Measurements from ENCODE around the gene AEBP1.

AEBP1 gene

DNA sequence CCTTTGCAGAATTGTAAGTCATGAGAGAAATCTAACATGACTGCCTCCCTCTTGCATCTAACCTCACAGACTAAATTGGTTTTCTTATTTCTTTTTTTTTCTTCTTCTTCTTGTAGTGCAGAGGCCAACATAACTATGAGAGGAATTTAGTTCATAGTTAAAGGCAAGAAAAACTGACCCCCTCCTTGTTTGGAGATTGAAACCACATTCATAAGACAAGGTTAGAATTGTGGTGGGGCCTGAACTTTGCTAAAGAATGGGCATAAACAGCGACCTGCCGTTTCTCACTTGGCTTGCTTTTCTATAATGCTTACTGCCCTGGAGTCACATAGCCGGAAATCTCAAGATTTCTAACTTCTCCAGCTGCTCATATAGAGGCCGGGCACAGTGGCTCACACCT lies 19.4 kb upstream of the AEBP1 start:
- no peak for DNase-seq (ENCODE audit: low read depth in 2 of 2)

DNA sequence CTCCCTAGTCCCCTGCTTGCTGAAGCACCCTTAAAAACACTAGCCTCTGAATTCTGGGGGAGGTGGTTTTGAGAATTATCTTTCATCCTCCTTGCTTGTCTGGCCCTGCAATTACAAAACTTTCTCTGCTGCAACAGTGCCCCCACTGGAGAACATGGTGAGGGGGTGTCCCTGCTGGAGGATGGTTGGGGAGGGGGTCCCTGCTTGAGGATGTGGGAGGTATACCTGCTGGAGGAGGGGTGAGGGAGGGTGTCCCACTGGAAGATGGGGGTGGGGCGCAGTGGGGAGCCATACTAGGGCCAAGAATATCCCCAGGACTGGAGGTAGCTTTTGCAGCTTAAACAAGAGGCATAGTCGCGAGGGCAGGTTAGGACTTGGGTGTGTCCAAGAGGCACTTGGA lies 18.6 kb upstream of the AEBP1 start:
- DNase-seq (ENCODE audit: low read depth in 2 of 2): no peak

DNA sequence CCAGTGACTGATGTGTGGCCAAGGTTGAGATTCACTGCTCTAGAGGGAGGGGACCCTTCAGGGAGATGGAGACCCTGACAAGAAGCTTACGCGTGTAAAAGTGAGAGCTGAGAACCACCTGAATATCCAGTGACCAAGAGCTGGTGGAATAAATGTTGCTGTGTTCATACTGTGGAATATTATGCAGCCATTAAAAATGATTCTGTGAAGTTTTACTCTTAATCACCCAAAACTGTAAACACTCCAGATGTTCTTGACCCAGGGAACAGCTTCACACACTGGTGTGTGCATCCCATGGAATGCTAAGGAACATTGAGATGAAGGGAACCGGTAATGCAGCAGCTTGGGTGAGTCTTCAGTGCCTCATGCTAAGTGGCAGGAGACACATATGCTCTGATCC lies 17.5 kb upstream of the AEBP1 start:
- no peak for DNase-seq (ENCODE audit: low read depth in 2 of 2)

DNA sequence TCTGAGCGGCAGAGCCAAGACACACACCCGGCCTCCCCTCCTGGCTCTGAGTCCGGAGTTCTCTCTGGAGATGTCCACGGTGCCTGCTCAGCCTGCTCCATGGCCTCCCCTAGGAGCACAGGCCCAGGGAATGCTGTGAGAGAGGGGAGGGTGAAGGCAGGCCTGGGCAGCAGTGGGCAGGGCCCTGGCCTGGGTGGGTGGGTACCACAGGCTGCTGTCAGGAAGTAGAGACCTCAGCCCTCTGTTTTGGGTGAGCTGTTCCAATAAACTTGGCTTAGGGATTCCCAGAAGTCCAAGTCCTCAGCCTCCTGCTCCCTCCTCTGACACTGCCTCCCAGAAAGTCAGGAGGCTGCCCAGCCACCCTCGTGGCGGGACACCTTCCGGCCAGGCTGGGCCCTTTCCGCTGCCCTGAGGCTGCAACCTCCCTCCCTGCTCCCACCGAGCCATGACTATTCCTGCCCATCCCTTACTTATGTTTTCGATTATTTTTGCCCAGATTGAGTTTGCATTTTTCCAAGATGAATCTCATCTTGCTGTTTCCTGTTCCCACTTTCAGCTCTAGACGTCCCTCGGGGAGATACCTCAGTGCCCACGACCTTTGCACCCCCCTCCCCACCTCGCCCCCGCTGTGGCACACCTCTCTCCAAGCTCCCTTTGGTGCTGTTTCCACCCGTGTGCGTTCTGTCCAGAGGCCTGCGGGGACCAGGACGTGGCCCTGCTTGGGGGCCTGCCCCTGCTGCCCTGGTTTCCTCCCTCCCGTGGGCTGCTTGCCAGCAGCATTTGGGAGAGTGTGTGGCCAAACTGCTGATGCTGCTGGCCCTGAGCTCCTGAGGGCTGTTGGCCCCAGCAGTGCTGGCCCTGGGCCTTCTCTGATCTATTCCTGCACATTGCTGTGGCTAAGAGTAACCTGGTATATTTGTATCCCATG lies 16.0 kb upstream of the AEBP1 start:
- no peak for DNase-seq (ENCODE audit: low read depth in 2 of 2)

DNA sequence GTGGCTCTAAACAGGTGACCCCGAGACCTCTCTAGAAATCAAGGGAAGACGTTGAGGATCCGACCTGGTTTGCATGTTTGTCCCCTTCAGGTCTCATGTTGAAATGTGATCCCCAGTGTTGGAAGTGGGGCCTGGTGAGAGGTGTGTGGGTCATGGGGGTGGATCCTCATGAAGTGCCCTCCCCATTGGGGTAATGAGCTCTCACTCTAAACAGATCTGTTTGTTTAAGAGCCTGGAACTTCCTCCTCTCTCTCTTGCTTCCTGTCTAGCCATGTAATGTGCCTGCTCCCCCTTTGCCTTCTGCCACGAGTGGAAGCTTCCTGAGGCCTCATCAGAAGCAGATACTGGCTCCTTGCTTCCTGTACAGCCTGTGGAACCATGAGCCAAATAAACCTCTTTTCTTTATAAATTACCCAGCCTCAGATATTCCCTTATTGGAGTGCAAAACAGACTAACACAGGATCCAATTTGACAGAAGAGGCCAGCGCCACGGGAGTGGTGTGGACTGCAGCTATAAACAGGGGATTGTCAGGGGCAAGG lies 11.0 kb upstream of the AEBP1 start:
- no peak for DNase-seq (ENCODE audit: low read depth in 2 of 2)

DNA sequence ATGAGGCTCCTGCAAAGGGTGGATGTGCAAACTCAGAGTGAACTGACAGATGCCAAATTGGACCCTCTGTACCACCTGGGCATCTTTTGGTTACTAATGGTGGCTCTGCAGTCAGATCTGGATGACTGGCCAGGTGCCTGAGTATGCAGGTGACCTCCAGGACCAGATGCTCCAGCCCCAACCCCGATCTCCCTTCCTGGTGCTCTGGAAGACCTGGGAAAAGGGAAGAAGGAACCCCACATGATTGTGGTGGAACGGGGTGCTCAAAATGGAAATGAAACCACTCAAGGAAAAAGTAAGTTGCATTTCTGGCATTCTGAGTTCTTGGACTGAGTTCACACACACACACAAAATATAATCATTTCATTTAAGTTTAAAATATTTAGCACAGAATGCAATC lies 9.8 kb upstream of the AEBP1 start:
- no peak for DNase-seq (ENCODE audit: low read depth in 2 of 2)

DNA sequence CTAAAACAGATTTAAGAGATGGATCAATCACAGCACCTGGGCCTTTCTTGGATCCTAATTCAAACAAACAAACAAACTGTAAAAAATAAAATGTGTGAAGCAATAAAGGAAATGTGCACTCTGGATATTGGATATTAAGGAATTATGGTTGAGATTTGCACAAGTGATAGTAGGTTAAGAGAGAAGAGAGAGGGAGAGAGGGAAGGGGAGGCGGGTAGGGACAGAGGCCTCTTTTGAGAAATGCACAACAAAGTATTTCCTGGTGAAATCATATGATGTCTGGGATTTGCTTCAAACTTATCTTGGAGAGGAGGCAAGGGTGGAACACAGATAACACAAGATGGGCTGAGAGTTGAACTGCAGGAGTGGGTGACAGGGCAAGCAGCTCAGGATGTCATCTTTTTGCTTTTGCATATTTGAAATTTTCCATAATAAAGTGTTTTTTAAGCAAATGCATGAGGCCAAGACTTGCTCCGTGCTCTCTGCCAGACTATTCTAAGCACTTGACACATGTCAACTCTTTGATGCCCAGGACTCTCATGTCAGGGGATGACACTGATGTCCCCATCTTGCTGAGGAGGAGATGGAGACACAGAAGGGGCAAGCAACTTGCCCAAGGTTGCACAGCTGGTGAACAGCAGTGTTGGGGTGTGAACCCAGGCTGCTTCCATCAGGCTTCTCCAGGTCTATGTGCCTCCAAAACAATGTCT lies 9.1 kb upstream of the AEBP1 start:
- DNase-seq (ENCODE audit: low read depth in 2 of 2): no peak

DNA sequence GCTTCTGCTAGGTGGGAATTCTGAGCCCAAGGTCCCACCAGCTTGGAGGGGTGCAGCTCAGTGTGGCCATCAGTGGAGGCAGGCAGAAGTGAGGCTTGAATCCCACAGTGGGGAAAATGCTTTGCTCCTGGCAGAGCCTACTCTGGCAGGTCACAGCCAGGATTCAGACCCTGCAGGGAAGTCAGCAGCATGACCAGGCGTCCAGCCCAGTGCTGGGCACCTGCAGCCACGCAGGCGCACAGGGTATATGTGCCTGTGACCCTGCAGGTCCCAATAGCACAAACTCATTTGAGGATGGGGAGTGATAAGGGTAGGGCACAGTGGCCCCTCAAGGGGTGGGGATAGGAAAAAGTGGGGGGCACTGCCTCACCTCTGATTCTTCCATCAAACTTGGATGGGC lies 8.4 kb upstream of the AEBP1 start:
- no peak for DNase-seq (ENCODE audit: low read depth in 2 of 2)

DNA sequence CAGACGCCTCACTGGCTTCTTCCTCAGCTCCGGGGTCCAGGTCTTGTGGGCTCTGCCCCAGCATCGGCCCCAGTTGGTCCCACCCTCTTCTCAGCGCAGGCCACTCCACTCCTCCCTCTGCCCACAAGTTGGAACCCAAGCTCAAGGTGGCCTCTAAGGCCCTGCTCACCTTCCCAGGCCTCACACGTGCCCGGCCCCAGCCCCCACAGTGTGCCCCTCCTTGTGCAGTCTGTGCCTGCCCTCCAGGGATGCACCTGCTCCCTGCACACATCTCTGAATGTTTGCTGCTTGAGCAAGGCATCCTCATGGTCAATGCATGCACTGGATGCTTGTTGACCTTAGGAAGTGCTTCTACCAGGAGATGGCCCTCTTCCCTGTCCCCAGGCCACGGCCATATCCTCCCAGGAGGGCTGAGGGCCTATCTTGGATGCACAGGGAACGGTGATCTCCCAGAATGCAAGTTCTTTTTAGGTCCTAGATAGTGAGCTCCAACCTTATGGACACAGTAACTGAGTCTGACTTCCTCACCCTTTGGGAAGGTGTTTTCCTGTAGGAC lies 7.7 kb upstream of the AEBP1 start:
- DNase-seq (ENCODE audit: low read depth in 2 of 2): no peak

DNA sequence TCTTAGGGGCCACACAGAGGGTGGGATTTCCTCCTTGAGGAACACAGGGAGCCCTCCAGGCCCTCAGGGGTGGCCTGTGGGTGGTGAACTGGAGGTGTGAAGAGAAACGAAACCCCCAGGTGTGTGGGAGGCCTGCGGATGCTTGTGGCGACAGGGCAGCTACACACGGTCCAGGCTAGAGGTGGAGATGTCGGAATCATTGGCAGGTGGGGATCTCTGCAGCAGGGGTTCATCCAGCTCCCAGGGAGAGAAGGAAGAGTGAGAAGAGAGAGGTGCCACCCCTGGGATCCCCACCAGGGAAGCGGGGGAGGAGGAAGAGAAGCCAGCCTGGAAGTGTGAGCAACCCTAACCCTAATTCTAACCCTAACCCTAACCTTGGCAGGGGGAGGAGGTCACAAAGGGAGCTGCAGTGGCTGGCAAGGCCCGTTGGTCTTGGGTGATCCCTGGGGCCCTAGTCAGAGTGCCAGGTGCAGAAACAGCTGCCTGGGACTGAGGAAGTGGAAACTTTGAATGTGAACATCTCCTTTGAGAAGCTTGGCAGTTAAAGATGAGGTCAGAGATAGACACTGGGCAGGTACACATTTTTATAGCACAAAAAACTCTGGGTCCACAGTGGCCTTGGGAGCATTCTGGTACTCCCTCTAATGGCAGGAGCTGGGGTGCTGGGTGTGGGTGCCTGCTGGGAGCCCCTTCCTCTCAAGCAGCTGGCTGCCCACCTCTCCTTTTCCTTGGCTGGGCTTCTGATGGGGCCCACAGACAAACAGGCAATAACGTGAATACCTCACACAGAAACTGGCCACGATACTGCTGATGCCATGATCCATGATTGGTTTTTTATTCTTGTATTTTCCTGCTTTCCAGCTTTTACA lies 6.8 kb upstream of the AEBP1 start:
- no peak for DNase-seq (ENCODE audit: low read depth in 2 of 2)

DNA sequence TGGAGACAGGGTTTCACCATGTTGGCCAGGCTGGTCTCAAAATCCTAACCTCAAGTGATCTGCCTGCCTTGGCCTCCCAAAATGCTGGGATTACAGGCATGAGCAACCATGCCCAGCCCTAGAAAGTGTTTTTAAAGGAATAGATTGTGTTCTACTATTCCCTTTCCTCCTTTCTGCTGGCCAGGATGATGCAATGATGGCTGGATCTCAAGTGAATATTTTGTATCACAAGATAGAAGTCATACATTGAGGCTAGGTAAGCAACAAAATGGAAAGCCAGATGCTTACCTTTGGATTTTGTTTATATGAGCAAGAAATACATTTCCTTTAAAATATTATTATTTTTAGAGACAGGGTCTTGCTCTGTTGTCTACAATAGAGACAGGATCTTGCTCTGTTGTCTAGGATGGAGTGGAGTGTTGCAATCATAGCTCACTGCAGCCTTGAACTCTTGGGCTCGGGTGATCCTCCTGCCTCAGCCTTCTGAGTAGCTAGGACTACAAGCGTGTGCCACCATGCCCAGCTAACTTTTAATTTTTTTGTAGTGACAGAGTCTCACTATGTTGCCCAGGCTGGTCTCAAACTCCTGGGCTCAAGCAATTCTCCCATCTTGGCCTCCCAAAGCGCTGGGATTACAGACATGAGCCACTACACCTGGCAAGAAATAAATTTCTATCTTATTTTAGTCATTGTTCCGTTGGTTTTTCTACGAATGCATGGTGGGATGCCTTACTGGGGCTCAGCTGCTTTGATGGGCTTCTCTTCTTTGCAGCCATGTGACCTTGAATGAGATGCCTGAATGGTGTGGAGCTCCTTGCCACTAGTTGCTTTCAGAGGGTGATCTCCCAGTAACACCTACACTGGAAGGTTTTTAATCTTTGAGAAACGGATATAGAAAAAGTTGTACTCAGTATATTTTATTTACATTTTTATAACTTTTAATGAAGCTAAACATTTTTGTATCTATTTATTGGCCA lies 5.8 kb upstream of the AEBP1 start:
- DNase-seq (ENCODE audit: low read depth in 2 of 2): no peak

DNA sequence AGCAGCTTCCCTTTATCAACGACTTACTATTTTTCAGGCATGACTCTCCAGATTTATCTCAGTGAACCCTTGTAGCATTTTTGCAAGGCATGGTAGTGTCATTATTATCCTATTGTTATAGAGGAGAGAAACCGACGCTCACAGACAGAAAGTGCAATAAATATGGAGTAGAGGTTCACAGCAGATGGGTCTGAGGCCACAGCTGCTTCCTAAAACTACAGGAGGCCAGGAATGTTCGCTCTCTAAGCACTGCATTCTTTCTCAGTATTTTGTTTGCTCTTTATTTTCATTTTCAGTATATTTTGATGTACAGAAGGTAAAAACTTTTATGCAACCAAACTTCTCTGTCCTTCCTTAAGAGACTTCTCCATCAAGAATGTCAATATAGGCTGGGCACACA lies 4.5 kb upstream of the AEBP1 start:
- DNase-seq (ENCODE audit: low read depth in 2 of 2): no peak

DNA sequence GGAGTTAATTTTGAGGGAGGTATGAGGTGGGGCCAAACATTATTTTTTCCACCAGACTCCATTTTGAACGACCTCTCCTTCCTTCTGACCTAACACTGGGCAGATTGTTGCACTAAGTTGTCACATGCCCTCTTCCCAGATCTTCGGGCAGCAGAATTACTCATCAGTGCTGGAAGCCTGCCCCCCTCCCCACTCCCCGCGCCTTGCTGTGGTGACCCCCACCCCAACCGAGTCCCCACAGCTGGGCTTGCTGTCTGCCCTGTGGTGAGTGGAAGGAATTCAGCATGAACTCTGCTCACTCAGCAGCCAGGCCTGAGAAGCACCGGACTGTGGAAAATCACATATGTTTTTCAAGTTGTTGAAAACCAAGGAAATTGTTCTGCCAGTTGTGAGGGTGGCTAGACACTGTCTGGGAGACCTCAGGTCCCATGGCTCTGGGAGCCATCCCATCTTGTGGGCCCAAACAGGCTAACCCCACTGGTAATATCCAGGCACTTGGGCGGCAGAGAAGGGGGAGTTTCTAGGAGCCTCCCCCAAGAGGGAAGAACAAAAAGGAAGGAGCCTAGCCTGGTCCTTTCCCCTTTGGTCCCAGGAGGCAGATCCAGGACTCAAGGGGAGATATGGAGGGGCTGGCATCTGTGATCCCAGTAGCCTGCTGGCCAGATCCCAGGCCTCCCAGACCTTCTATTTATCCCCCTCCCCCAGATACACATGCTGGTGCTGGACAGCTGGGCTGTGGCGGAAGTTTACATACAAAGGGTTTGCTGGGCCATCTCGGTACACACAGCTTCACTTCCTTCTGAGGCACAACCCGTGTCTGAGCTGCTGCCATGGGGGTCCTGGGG lies 3.5 kb upstream of the AEBP1 start:
- no peak for DNase-seq (ENCODE audit: low read depth in 2 of 2)

DNA sequence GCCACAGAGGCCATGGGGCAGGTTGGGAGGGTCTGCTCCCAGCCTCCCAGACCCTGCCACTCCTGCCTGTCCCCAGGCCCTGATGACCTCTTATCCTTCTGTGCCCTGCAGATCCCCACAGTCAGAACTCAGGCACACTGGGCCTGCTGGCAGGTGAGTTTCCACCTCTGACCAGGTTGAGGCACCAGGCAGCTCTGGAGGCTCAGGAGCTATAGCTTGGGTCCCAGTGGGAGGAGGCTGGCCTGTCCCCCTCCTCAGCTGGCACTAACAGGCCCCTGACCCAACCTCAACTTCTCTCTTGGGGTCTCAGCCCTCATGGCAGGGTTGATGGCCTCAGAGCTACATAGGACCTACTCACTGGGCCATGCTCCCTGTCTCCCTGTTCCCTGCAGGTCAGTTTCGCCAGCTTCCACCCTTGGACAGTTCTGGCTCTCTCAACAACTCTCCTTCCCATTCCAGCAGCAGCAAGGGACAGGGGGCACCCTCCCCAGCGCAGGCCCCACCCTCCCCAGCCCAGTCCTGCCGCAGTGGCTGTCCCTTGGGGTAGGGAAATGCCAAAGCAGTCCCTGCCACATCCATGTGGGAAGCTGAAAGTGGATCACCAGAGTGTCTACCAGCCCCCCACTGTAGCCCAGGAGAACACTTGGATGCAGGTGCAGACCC lies 2.7 kb upstream of the AEBP1 start:
- DNase-seq (ENCODE audit: low read depth in 2 of 2): no peak

DNA sequence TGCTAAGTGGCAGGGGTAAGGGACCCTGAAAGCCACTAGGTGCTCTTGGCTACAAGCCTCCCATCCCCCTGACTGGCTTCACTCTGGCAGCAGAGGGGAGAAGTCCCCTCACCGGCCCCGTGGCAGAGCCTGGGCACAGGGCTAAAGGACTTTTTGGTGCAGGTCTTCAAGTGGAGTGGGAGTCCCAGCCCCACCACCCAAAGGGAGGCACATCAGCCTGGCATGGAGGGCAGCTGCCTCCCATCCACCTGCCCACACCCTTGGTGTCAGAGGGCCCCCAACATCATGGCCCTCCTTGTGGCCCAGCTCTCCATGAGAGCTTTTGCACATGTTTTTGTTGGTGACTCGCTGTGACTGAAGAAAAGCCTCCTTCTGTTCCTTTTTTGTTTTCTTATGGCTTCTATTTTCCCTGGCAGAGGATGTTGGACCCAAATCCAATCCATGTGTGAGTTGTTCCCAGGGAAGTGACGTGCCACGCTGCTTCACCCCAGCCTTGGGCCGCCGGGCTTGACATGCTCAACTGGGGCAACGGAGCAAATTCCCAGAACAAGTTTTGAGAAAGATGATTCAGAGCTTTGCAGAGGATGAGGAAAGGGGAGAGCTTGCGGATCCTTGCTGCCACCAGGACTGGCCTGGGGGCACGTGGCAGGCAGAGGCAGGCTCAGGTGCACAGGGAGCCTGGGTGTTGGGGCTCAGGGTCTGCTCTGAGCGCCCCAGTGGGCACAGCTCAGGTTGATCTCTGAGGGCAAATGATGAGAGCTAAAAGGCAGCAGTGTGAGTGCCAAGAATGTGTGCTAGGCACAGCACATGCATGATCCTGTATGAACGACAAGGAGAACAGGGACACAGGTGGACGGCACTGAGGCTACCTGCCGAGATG lies 1.9 kb upstream of the AEBP1 start:
- DNase-seq (ENCODE audit: low read depth in 2 of 2): no peak

DNA sequence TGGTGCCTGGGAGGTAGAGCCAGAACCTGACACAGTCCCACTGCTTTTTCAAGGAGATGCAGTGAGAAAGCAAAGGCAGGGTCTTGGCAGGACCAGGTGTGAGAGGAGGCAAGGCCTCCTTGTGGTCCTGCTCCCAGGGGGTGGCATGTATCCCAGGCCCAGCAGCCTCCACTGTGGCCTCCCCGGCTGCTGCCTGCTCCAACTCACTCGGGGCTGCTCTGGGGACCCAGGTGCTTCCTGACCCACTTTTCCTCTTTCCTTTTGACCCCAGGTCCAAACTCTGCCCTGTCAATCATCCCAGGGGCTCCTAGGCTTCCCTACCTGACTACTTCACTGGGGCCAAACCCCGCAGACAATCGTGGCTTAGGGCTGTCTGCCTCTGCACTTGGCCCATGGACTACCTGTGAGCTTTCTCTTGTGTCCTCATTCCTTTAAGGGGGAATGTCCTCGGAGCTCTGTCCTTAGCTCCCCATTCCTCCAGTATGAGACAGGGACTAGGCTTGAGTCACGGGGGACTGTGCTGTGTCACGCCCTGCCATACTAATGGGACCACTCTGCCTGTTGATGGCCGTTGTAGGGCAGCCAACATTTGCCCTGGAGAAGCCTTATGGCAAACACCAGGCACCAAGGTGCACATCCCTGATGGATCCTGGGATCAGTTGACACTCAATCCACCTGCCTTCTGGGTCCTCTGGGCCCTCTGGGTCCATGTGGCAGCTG lies 1.1 kb upstream of the AEBP1 start:
- no peak for DNase-seq (ENCODE audit: low read depth in 2 of 2)

DNA sequence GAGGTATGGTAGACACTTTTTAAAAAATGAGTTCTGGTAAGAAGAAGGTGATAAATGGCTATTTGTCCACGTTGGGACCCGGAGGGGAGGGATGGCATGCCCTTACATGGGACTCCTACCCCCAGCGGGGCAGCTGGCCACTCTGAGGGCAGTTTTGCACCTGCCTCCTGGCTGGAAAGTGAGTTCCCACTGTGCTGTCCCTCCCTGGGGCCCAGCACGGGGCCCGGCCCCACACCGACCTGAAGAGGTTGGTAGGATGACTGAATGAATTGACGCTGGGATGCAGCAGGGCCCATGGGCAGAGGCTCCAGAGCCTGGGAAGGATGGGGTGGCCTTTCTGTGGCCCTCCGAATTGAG lies 601 bp upstream of the AEBP1 start:
- no peak for DNase-seq (ENCODE audit: low read depth in 2 of 2)
